ENCODE measurements around the gene DLST.

Gene DLST

DNA sequence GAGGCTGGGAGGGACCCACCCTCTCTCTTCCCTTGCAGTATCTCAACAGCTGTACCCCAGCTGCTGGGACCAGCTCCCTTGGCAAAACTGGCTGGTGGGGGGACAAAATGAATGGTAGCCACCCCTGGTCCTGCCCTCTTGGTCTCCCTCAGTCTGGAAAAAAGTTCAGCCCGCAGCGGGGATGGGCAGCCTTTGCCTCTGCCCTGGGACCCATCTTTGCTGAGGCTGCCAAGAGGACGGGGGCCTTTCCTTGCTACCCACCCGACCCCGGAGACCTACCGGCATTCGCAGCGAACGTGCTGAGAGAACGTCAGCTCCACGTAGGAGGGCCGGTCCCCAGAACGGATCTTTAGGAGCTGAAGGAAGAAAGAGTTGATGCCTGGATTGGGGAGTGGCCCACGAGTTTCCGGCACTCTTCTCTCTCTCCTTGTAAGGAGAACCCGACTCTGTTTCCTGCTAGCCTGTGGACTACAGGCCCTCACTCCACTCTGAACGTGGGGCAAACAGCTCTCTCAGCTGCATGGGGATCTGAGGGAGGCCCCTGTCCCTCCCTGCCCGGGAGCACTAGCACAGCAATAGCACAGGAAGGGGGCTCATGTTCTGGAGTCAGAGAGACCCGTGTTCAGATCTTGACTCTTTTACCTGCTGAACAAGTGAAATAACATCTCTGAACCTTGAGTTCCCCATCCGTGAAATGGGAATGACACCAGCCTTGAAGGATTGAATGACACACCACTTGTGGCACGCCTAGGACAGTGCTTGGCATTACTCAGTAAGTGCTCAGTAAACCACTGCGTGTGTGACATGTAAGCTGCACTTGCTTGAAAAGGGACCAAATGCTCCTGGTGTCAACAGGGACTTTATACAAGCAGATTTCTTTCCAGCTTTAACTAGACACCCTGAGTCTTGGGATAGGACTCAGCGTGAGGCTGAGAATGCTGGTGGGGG is 66.8 kb downstream of the DLST start:
- no peak for DNase-seq (ENCODE audit: low read depth)
- TF ChIP-seq, protein P1, sequence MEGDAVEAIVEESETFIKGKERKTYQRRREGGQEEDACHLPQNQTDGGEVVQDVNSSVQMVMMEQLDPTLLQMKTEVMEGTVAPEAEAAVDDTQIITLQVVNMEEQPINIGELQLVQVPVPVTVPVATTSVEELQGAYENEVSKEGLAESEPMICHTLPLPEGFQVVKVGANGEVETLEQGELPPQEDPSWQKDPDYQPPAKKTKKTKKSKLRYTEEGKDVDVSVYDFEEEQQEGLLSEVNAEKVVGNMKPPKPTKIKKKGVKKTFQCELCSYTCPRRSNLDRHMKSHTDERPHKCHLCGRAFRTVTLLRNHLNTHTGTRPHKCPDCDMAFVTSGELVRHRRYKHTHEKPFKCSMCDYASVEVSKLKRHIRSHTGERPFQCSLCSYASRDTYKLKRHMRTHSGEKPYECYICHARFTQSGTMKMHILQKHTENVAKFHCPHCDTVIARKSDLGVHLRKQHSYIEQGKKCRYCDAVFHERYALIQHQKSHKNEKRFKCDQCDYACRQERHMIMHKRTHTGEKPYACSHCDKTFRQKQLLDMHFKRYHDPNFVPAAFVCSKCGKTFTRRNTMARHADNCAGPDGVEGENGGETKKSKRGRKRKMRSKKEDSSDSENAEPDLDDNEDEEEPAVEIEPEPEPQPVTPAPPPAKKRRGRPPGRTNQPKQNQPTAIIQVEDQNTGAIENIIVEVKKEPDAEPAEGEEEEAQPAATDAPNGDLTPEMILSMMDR (IDR thresholded peaks at IDR 0.05; ENCODE audit: low read length, missing control alignments) = no peak
- no peak overlapping the region for H3K4me3 ChIP-seq (replicated peaks; ENCODE audit: low read depth, low read length)

DNA sequence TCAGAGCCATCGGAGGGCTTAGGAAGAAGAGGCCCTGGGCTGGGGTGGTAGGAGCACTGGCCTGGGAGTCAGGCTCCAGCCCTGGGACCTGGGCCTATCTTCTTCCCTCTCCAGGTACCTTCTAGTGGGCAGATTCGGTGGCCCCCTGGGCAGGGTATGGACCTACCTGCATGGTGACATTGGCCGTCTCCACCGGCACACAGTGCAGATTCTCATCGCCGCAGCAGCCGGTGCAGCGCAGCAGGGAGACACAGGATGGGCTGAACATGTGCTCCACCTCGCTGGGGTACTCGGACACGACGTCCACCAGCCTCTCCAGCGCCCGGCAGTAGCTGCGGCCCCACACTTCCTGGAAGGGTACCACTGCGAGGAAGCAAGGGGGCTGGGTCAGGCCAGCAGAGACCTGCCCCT is 67.5 kb downstream of the DLST start:
- TF ChIP-seq, protein P1 (IDR thresholded peaks at IDR 0.05; ENCODE audit: low read length, missing control alignments) = no peak
- no peak overlapping the region for H3K4me3 ChIP-seq (replicated peaks; ENCODE audit: low read depth, low read length)
- no peak for DNase-seq (ENCODE audit: low read depth)

DNA sequence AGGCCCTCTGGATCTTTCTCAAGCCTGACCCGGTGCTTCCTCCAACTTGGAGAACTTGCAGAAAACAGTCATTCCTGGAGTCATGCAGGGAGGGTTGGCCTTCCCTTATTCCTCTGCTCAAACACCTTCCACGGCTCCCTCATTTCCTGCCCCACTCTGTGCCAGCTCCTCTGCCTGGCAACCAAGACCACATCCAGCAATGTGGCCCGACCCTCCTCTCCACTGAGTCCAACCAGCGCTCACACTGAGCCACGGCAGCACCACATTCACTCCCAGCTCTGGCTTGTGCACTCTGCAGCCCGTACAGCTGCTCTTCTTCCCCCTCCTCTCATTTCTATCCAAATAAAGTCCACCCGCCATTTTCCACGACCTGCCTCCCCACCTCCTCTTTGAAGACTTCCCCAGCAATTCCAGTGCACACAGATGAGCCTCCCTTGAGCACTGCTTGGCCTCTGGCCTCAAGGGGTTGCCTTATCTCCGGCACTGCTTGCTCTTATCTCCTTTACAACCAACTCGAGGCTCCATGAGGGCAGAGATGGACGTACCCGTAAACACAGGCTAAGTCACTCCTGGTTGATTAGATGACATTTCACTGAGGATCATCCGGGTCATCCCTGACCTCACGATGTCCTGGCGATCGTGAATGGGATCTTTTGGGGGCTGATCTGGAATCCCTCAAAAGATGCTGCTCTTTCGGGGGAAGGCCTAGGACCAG is 68.3 kb downstream of the DLST start:
- DNase-seq (ENCODE audit: low read depth) = no peak
- TF ChIP-seq, protein P1 (IDR thresholded peaks at IDR 0.05; ENCODE audit: low read length, missing control alignments) = no peak

DNA sequence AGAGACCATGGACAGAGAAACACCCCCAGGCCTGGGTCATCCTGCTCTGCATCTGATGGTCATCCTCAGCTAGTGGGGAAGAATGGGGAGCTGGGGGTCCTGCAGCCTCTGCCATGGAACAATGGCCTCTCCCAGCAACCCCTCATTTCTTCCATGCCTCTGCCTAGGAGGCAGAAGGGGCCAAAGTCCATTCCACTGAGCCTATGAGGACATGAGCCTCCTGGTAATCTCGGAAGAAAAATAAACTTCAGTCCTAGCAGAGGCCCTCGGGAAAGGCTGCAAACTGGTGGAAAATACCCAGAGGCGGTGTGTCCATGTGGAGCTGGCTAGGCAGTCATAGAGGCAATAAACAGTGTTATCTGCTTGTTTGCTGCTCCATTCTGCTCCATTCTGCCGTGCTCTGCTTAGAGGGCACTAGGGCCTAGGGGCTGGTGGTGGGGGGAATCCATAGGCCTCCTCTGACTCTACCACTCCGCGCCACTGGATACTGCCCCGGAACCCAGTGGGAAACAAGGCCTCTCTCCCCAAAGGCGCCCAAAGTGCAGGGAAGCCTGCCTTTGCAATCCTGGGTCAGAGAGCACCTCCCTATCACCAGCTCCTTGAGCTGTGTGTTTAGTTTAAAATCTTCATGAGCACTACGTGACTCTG is 69.2 kb downstream of the DLST start:
- H3K4me3 ChIP-seq (replicated peaks; ENCODE audit: low read depth, low read length) = no peak overlapping the region
- TF ChIP-seq, protein P1 (IDR thresholded peaks at IDR 0.05; ENCODE audit: low read length, missing control alignments) = no peak
- DNase-seq (ENCODE audit: low read depth) = no peak

More for the DNA sequence above, 68.3 kb downstream of the DLST start:
- no peak overlapping the region for H3K4me3 ChIP-seq (replicated peaks; ENCODE audit: low read depth, low read length)

DNA sequence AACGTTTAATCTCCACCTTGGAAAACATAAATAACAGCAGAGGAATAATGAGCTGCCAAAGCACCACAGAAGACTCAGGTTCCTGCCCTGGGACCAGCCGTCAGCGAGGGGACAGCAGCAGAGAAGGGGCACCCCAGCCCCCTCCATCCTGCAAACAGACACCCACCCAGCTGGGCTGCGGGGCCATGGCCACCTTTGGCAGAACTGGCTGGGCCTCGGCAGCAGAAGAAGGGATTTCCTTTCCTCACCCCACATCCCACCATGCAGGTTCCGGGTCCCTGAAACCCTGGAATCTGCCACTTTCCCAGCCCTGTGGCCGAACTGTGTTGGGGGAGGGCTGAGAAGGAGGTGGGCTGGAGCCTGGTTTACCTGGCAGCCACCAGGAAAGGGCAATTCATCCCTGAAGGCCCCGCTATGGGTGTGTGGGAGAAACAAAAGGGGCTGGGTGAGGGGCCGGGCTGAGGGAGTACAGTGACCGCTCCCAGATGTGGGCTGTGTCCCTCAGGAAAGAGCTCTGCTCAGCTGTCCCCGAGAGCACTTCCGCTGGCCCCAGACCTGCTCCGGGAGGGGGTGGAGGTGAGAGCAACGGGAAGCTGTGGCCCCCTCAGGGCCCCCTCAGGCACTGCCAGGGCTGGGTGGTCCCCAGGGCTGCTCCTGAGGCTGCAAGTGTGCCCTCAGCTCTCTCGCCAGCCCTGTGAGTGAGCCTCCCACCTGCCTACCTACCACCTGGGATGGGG is 69.9 kb downstream of the DLST start:
- H3K4me3 ChIP-seq (replicated peaks; ENCODE audit: low read depth, low read length) = no peak overlapping the region
- TF ChIP-seq, protein P1 (IDR thresholded peaks at IDR 0.05; ENCODE audit: low read length, missing control alignments) = no peak
- no peak for DNase-seq (ENCODE audit: low read depth)

DNA sequence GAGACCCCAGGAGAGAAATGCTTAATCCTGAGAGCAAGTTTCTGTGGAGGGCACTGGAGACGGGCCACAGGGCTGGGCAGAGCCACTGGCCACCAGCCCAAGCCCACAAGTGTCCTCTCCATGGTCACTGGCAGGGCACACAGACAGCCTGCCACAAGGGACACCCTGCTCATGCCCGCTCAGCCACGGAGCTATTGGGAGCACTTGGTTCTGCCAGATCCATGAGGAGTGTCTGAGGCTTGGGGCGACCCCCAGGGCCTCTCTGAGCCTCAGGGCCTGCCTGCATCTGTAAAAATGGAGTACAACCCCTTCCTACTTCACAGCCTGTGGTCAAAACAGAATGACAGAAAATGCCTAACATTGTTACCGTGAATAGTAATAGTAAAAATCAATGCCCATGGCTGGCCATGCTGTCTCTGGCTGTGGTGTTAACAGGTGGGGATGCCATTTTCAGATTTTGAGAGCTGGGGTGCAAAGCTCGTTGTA is 70.5 kb downstream of the DLST start:
- TF ChIP-seq, protein P1 (IDR thresholded peaks at IDR 0.05; ENCODE audit: low read length, missing control alignments) = no peak
- no peak for DNase-seq (ENCODE audit: low read depth)
- H3K4me3 ChIP-seq (replicated peaks; ENCODE audit: low read depth, low read length) = no peak overlapping the region

Measured in fibroblast of pulmonary artery (primary cell).